Inferior parietal cortex (tissue), 1 donor: Measurements from ENCODE around the gene OR52E5.
A peak's percentile ranks its signal among the peaks of the same experiment; 100 is the strongest.

ENCODE experiments used
- DNase-seq: peaks from one replicate; pipeline ENCODE4 v3.0.0-alpha.2; 2016; ENCODE audit errors: extremely low spot score

The OR52E5 gene

DNA sequence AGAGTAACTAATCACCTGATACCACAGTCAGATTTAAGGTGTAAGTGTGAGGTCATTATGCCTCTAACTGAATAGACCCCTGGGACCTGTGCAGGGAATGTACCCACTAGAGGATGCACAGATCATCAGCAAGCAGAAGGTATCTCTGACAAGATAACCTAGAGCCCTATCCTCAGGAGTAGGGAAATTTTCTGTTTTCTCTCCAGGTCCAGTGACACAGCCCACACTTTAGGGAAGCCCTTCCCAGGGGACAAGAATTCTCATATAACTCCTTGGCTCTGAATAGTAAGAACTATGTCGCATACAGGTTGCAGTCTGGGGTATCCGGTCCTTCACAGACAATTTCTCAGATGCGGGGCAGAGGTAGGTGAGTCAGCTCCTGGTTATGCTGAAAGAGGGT is at the start of gene OR52E5:
Gene OR52E5, plus strand, starts transcription at position 301 of the 400 bp plus-strand sequence. CDS start 7,569 bp downstream, outside the sequence.
- no peak for DNase-seq

DNA sequence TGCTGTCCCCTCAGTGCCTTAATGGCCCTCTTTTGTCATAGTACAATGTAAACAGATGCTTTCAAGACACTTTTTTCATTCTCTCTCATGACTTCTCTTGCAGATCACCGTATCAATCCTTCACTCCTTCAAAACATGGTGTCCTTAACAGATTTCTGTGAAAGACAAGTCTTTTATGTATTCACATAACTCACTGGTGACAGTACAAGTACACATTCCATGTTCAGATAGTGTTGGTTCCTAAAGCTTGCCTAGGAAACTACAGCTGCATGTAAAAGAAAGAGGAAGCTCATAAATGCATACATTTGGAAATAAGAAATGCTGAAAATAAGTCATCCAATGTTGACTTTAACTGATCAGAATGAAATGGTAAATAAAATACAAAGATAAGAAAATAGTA is 46.3 kb upstream of the OR52E5 start:
- DNase-seq = no peak

GRCh38 chr11:5847711-5848110 is 45.3 kb upstream of the OR52E5 start:
- DNase-seq = no peak

DNA sequence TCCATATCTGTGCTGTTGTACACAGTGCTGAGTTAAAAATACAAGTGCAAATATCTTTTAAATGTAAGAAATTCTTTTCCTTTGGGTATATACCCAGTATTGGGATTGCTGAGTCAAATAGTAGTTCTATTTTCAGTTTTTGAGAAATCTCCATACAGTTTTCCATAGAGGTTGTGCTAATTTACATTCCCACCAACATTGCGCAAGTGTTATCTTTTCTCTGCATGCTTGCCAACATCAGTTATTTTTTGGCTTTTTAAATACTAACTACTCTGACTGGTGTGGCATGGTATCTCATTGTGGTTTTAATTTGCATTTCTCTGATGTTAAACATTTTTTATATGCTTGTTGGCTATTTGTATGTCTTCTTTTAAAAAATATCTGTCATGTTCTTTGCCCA is 42.0 kb upstream of the OR52E5 start:
- DNase-seq = no peak

GRCh38 chr11:5857590-5857989 is 35.4 kb upstream of the OR52E5 start, which contains the start of gene OR52E8:
Gene OR52E8 (minus strand): TSS chr11:5857690. CDS start chr11:5857690, 0 bp downstream.
- DNase-seq = no peak

DNA sequence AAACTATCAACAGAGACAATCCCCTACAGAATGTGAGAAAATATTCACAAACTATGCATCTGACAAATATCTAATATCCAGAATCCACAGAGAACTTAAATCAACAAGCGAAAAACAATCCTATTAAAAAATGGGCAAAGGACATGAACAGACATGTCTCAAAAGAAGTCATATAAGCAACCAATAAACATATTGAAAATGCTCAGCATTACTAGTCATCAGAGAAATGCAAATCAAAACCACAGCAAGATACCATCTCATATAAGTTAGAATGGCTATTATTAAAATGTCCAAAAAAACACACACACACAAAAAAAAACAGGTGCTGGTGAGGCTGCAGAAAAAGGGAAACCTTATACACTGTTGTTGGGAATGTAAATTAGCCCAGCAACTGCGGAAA is 27.2 kb upstream of the OR52E5 start:
- no peak for DNase-seq

DNA sequence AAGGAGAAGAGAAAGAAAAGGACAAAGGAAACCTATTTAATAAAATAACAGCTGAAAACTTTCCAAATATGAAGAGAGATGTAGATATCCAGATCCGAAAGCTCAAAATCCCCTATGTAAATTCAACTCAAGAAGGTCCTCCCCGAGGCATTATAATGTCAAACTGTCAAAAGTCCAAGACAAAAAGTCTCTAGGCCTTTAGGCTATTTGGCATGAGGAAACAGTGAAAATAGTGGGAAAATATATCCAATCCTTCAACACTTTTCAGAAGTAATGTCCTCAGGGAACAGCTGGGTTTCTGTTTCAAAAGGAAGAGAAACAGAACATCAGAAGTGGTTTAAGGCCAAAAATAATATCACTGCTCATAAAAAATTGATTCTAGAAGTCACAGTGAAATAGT is 14.4 kb upstream of the OR52E5 start:
- no peak for DNase-seq

DNA sequence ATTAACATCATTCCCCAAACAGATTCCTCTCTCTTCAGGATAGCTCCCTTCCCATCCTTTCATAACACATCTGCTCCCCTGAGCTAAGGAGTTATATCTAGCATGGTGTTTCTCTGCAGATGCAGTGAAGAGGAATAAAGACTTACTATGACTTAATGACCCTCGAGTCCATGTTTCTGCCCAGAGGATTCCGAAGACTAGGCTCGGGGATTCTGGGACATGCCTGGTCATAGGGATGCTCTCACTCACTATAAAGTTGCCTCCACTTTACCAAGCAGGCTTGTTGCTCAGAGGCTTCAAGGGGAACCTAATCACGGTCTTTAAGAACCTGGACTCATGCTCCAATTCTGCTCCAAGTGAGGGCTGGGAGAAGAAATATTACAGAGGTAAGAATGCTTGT is 12.7 kb upstream of the OR52E5 start, which contains the start of gene OR52E4:
Gene OR52E4, plus strand, starts transcription at position 301 of the 400 bp plus-strand sequence. CDS start 3,664 bp downstream, outside the sequence.
- DNase-seq = no peak

GRCh38 chr11:5881756-5882155 is 11.3 kb upstream of the OR52E5 start:
- no peak for DNase-seq

DNA sequence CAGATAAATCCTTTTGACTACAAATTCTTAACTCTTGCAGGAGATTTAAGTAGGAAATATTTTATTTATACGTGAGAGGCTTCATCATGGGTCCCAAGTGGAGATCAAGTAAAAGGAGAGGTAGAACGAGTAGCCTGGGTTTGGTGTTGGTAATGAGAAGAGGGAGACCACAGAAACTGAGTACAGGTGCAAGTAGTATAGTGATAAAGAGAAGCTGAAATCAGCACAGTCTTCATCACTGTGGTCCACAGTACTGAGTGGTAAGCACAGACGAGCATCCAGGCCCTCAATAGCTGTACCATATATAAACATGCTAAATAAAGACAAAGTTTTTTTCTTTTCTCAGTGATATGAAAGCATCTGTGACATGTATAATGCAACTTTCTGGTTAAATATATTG is 5.8 kb upstream of the OR52E5 start:
- no peak for DNase-seq

DNA sequence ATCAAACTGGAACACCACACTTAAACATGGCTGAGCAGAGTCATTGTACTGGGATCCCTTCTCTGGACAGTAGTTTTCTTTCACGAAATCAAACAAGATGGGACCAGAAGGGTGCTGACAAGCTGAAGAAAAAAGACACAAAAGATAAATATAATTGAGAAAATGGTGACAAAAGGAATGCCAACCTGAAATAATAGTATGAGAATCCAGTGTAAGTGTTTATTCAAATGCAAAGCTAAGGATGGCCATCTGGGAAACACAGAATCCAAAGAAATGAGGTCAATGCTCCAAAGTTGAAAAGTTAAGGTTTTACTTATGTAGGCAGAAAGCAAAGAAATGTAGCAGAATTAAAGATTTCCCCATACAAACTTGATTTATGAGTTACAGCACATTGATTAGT is 5.3 kb upstream of the OR52E5 start:
- no peak for DNase-seq

- peak; percentile 12 for DNase-seq
These were observed 1.7 kb upstream of the OR52E5 start for GRCh38 chr11:5891216-5891800.

DNA sequence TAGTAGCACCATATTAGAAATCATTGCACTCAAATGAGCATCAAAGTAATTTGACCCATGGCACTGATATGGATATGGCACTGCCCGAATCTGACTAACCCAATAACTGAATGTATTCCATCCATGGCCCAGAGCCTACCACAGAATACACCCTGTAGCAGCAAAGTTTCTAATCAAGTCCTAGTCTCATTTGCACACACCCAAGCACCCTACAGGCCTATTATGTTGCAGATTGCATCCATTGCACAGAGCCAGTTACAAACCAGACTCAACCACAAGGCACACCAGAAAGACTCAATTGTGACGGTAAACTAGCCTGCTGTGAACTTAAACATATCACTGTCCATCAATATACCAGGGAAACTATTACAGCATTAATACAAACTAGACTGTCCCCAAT is 6.5 kb downstream of the OR52E5 start:
- DNase-seq = no peak

GRCh38 chr11:5910540-5910939 is 17.5 kb downstream of the OR52E5 start:
- DNase-seq = no peak

GRCh38 chr11:5922749-5923426 is 29.9 kb downstream of the OR52E5 start:
- DNase-seq = no peak

GRCh38 chr11:5923427-5923776 is 30.4 kb downstream of the OR52E5 start:
- DNase-seq = no peak

- no peak for DNase-seq
These were observed 30.8 kb downstream of the OR52E5 start for GRCh38 chr11:5923794-5924193.

GRCh38 chr11:5928271-5928670 is 35.3 kb downstream of the OR52E5 start:
- DNase-seq = no peak

GRCh38 chr11:5928811-5929210 is 35.8 kb downstream of the OR52E5 start:
- no peak for DNase-seq

DNA sequence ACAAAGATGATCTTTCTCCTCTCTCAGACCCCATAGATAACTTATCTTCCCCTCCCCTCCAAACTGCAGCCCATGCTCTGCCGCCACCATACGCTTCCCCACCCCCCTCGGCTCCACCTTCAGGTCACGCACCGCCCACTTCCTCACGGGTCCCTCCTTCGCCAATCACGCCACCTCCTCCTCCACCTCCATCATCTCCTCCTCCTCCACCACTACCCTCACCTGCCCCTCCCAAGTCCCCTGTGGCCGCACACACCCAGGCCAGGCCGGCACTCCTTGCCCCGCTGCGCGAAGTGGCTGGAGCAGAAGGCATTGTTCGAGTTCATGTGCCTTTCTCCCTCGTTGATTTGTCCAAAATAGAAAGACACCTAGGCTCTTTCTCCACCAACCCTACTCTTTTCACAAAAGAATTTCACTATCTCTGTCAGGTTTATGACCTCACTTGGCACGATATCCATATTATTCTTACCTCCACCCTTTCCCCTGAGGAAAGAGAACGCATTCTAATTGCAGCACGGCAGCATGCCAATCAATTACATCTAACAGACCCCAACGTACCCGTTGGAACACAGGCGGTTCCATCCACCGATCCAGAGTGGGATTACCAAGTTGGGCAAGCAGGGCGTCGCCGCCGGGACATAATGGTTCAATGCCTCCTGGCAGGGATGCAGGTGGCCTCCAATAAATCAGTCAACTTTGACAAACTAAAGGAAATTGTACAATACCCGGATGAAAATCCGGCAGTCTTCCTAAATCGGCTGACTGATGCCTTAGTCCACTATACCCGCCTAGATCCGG is 36.8 kb downstream of the OR52E5 start:
- no peak for DNase-seq

DNA sequence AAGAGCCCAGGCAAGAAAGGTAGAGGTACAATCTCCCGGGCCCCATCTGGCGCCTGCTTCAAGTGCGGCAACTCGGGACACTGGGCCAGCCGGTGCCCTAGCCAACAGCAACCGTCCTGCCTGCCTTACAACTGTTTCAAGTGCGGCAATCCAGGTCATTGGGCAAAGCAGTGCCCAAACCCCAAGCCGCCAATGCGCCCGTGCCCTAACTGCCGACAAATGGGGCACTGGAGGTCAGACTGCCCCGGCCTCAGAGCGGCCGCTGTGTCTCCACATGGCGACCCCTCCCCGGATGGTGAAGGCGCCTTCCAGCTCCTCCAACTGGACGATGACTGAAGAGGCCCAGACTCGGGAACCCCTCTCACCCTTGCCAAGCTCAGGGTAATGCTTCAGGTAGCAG is 37.6 kb downstream of the OR52E5 start:
- DNase-seq = no peak

DNA sequence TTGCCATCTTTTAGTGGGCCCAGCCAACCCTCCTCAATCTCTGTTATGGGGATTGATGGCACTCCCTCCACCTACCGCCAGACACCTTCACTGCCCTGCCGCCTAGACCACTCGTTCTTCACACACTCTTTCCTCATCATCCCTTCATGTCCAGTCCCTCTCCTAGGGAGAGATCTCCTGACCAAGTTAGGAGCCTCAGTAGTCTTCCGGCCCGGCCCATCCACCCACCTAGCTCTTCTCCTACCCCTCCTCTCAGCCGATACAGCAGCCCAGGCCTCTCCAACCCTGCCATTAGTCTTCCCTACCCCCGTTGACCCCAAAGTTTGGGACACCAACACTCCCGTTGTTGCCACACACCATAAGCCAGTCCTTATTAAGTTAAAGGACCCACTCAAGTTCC is 38.1 kb downstream of the OR52E5 start:
- no peak for DNase-seq

- DNase-seq = no peak
These were observed 39.7 kb downstream of the OR52E5 start for GRCh38 chr11:5932671-5933070.
